SK-N-SH treated with all-trans-retinoic acid at 6 μM for 48 hours (cell line): ENCODE results near the gene CTTN.

Experiments
- ATAC-seq: fragments of 200-7000 bp; cut with Tn5 transposase; 3 replicates; pipeline ENCODE4 v1.9.1; 2020; ENCODE audit warnings: mild to moderate bottlenecking, moderate library complexity
- ARNTL ChIP-seq: fragments of 450-650 bp; formaldehyde crosslinking; IDR thresholded peaks from 2 replicates; pipeline ENCODE4 v1.5.0; 2020; ENCODE audit warnings: low read depth, mild to moderate bottlenecking, moderate library complexity, borderline replicate concordance
- BACH2 ChIP-seq: fragments of 250-450 bp; sonication (Bioruptor Pico); IDR thresholded peaks from 2 replicates; pipeline ENCODE4 v1.9.0; 2021; ENCODE audit warnings: mild to moderate bottlenecking, borderline replicate concordance
- CSDC2 ChIP-seq: fragments of 250-450 bp; sonication (Bioruptor Pico); IDR thresholded peaks from 2 replicates; pipeline ENCODE4 v1.5.0; 2020; ENCODE audit warnings: mild to moderate bottlenecking, moderate library complexity
- ESRRG ChIP-seq: fragments of 250-450 bp; sonication (Bioruptor Pico); IDR thresholded peaks from 2 replicates; pipeline ENCODE4 v1.6.1; 2021; ENCODE audit warnings: mild to moderate bottlenecking
- GLIS3 ChIP-seq: fragments of 250-450 bp; sonication (Bioruptor Pico); IDR thresholded peaks from 2 replicates; pipeline ENCODE4 v1.5.0; 2020; ENCODE audit warnings: mild to moderate bottlenecking, moderate library complexity
- OSR1 ChIP-seq: fragments of 250-450 bp; sonication (Bioruptor Pico); IDR thresholded peaks from 2 replicates; pipeline ENCODE4 v1.8.0; 2022; ENCODE audit warnings: moderate library complexity, mild to moderate bottlenecking, inconsistent platforms
- PPARA ChIP-seq: fragments of 250-450 bp; sonication (Bioruptor Pico); IDR thresholded peaks from 2 replicates; pipeline ENCODE4 v1.5.0; 2020; ENCODE audit warnings: mild to moderate bottlenecking, borderline replicate concordance
- RARB ChIP-seq: fragments of 250-450 bp; sonication (Bioruptor Pico); IDR thresholded peaks from 2 replicates; pipeline ENCODE4 v1.8.0; 2021; ENCODE audit warnings: mild to moderate bottlenecking, moderate library complexity
- SNAI2 ChIP-seq: fragments of 250-450 bp; sonication (Bioruptor Pico); IDR thresholded peaks from 2 replicates; pipeline ENCODE4 v1.5.0; 2020; ENCODE audit warnings: mild to moderate bottlenecking, moderate library complexity
- ZC3H10 ChIP-seq: fragments of 250-450 bp; sonication (Bioruptor Pico); IDR thresholded peaks from 2 replicates; pipeline ENCODE4 v1.5.1; 2021; ENCODE audit warnings: mild to moderate bottlenecking, moderate library complexity
- ZFP3 ChIP-seq: fragments of 250-450 bp; sonication (Bioruptor Pico); IDR thresholded peaks from 2 replicates; pipeline ENCODE4 v1.5.0; 2020; ENCODE audit warnings: mild to moderate bottlenecking, moderate library complexity
- ZFP30 ChIP-seq: fragments of 450-650 bp; formaldehyde crosslinking; IDR thresholded peaks from 2 replicates; pipeline ENCODE4 v1.5.0; 2022; ENCODE audit warnings: mild to moderate bottlenecking, moderate library complexity
- ZNF565 ChIP-seq: fragments of 450-650 bp; formaldehyde crosslinking; conservative IDR thresholded peaks from 2 replicates; pipeline ENCODE4 v1.5.0; 2020; ENCODE audit warnings: low read depth, mild to moderate bottlenecking, moderate library complexity
- ZNF8 ChIP-seq: fragments of 450-650 bp; formaldehyde crosslinking; IDR thresholded peaks from 2 replicates; pipeline ENCODE4 v1.5.0; 2020; ENCODE audit warnings: mild to moderate bottlenecking, moderate library complexity
- TF ChIP-seq, protein P1 (sequence below): fragments of 250-450 bp; sonication (Bioruptor Pico); IDR thresholded peaks from 2 replicates; pipeline ENCODE4 v1.8.0; 2020; ENCODE audit warnings: mild to moderate bottlenecking, moderate library complexity, borderline replicate concordance
- TF ChIP-seq, protein P2 (sequence below): fragments of 250-450 bp; sonication (Bioruptor Pico); IDR thresholded peaks from 2 replicates; pipeline ENCODE4 v1.5.1; 2020; ENCODE audit warnings: low read depth, mild to moderate bottlenecking, moderate library complexity
- TF ChIP-seq, protein P3 (sequence below): fragments of 250-450 bp; sonication (Bioruptor Pico); IDR thresholded peaks from 2 replicates; pipeline ENCODE4 v1.5.0; 2020; ENCODE audit warnings: mild to moderate bottlenecking, moderate library complexity
- TF ChIP-seq, protein P4 (sequence below): fragments of 250-450 bp; sonication (Bioruptor Pico); IDR thresholded peaks from 2 replicates; pipeline ENCODE4 v1.5.1; 2021; ENCODE audit warnings: mild to moderate bottlenecking, moderate library complexity
- TF ChIP-seq, protein P5 (sequence below): fragments of 250-450 bp; sonication (Bioruptor Pico); IDR thresholded peaks from 2 replicates; pipeline ENCODE4 v1.8.0; 2021; ENCODE audit warnings: low read depth, mild to moderate bottlenecking, moderate library complexity, borderline replicate concordance

Gene CTTN

DNA sequence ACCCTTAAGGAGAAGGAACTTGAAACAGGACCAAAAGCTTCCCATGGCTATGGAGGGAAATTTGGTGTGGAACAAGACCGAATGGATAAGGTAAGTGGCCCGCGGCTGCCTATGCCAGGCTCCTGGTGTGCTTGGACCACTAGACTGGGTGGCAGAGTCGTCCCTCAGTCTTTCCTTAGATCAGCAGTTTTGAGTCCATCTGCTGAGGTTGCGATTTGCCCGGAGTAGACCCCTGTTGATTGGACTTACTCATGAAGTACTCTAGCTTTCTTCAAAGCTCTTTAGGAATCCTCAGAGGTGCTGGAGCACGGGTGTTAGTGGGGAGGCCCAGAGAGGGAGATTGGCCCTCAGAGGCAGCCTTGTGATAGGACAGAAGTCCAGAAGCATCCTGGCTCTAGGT is 11.5 kb downstream of the CTTN start:
- ATAC-seq: no peak
- TF ChIP-seq, protein P1, sequence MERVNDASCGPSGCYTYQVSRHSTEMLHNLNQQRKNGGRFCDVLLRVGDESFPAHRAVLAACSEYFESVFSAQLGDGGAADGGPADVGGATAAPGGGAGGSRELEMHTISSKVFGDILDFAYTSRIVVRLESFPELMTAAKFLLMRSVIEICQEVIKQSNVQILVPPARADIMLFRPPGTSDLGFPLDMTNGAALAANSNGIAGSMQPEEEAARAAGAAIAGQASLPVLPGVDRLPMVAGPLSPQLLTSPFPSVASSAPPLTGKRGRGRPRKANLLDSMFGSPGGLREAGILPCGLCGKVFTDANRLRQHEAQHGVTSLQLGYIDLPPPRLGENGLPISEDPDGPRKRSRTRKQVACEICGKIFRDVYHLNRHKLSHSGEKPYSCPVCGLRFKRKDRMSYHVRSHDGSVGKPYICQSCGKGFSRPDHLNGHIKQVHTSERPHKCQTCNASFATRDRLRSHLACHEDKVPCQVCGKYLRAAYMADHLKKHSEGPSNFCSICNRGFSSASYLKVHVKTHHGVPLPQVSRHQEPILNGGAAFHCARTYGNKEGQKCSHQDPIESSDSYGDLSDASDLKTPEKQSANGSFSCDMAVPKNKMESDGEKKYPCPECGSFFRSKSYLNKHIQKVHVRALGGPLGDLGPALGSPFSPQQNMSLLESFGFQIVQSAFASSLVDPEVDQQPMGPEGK (CRISPR knock-in tag): no peak
- TF ChIP-seq ZNF8 (CRISPR knock-in tag): no peak
- no peak for TF ChIP-seq GLIS3 (CRISPR knock-in tag)
- TF ChIP-seq, all 23 proteins: peak for 0

DNA sequence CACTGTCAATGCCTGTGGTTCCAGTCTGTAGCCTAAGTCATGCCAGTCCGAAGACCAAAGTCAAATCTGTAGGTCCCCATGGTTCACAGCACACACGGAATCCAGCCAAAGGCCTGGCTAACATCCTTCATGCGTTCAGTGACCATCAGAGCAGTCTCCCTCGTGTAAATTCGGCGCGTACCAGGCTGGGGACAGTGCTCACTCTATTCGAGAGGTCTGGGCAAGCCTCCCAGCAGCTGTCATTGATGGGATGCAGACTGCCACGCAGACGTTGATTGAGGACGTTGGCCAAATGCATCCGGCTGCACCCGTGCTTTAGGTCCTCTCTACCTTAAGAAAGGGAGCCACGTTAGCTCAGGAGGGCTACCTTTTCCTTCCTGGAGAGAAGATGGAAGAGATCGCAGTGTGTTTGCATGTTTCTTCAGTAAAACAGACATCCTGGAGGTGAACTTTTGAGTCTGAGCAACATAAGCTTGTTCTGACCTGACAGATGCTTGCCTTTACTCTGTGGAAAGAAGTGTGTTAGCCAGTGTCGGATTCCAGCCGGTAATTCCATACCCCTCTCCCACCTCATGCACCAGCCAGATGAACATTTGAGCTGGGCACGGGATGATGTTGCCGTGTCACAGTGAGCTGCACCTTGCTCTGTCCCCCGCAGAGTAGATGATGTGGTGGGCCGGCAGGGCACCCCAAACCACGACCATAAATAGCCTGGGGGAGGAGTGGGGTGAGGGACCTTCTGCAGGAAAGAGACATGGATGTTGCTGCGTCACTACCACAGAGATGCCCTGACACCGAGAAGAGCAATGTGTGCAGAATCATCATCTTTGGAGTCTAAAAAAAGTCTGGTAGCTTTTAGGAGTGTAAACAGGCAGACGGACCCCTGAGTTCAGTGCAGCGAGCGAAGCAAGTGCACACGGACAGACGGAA is 12.2 kb downstream of the CTTN start:
- TF ChIP-seq SNAI2 (no peak), ARNTL (CRISPR knock-in tag) (no peak), ESRRG (CRISPR knock-in tag) (no peak), PPARA (CRISPR knock-in tag) (no peak), ZC3H10 (no peak), OSR1 (CRISPR knock-in tag) (no peak), CSDC2 (CRISPR knock-in tag) (no peak), ZNF565 (CRISPR knock-in tag) (no peak), GLIS3 (CRISPR knock-in tag) (no peak)
- TF ChIP-seq, protein P2, sequence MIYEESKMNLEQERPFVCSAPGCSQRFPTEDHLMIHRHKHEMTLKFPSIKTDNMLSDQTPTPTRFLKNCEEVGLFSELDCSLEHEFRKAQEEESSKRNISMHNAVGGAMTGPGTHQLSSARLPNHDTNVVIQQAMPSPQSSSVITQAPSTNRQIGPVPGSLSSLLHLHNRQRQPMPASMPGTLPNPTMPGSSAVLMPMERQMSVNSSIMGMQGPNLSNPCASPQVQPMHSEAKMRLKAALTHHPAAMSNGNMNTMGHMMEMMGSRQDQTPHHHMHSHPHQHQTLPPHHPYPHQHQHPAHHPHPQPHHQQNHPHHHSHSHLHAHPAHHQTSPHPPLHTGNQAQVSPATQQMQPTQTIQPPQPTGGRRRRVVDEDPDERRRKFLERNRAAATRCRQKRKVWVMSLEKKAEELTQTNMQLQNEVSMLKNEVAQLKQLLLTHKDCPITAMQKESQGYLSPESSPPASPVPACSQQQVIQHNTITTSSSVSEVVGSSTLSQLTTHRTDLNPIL (CRISPR knock-in tag): no peak
- TF ChIP-seq, protein P3, sequence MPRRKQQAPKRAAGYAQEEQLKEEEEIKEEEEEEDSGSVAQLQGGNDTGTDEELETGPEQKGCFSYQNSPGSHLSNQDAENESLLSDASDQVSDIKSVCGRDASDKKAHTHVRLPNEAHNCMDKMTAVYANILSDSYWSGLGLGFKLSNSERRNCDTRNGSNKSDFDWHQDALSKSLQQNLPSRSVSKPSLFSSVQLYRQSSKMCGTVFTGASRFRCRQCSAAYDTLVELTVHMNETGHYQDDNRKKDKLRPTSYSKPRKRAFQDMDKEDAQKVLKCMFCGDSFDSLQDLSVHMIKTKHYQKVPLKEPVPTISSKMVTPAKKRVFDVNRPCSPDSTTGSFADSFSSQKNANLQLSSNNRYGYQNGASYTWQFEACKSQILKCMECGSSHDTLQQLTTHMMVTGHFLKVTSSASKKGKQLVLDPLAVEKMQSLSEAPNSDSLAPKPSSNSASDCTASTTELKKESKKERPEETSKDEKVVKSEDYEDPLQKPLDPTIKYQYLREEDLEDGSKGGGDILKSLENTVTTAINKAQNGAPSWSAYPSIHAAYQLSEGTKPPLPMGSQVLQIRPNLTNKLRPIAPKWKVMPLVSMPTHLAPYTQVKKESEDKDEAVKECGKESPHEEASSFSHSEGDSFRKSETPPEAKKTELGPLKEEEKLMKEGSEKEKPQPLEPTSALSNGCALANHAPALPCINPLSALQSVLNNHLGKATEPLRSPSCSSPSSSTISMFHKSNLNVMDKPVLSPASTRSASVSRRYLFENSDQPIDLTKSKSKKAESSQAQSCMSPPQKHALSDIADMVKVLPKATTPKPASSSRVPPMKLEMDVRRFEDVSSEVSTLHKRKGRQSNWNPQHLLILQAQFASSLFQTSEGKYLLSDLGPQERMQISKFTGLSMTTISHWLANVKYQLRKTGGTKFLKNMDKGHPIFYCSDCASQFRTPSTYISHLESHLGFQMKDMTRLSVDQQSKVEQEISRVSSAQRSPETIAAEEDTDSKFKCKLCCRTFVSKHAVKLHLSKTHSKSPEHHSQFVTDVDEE (CRISPR knock-in tag): no peak
- TF ChIP-seq, protein P4, sequence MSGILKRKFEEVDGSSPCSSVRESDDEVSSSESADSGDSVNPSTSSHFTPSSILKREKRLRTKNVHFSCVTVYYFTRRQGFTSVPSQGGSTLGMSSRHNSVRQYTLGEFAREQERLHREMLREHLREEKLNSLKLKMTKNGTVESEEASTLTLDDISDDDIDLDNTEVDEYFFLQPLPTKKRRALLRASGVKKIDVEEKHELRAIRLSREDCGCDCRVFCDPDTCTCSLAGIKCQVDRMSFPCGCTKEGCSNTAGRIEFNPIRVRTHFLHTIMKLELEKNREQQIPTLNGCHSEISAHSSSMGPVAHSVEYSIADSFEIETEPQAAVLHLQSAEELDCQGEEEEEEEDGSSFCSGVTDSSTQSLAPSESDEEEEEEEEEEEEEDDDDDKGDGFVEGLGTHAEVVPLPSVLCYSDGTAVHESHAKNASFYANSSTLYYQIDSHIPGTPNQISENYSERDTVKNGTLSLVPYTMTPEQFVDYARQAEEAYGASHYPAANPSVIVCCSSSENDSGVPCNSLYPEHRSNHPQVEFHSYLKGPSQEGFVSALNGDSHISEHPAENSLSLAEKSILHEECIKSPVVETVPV (CRISPR knock-in tag): no peak
- TF ChIP-seq, all 23 proteins: peak for 0
- no peak for ATAC-seq

DNA sequence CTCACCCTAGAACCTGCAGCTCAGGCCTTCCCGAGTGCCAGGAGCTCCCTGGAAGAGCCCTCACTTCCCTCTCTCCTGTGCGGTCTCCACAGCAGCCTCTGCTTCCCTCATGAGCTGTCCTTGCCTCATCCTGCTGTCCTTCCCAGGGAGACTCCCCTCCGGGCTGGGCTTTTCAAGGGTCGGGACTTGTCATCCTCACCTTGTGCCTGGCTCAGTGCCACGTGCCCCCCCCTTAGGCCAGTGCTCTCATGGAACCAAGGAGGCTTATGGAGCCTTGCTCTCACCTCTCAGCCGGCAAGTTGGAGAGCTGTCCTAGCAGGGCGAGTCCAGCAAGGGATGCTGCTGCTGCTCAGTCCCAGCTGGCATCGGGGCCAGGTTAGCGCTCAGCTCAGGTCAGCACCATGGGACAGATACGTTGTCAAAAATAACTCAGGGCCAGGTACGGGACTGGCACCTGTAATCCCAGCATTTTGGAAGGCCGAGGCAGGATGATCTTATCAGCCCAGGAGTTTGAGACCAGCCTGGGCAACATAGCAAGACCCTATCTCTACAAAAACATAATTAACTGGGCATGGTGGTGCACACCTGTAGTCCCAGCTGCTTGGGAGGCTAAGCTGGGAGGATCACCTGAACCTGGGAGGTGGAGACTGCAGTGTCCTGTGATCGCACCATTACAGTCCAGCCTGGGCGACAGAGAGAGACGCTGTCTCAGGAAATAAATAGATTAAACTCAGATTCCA is 13.6 kb downstream of the CTTN start:
- no peak; the same call in 2 of the 3 replicates for ATAC-seq
- TF ChIP-seq ZFP3 (CRISPR knock-in tag) (no peak), BACH2 (CRISPR knock-in tag) (no peak), ZFP30 (CRISPR knock-in tag) (no peak), RARB (CRISPR knock-in tag) (no peak), GLIS3 (CRISPR knock-in tag) (no peak)
- TF ChIP-seq, protein P5, sequence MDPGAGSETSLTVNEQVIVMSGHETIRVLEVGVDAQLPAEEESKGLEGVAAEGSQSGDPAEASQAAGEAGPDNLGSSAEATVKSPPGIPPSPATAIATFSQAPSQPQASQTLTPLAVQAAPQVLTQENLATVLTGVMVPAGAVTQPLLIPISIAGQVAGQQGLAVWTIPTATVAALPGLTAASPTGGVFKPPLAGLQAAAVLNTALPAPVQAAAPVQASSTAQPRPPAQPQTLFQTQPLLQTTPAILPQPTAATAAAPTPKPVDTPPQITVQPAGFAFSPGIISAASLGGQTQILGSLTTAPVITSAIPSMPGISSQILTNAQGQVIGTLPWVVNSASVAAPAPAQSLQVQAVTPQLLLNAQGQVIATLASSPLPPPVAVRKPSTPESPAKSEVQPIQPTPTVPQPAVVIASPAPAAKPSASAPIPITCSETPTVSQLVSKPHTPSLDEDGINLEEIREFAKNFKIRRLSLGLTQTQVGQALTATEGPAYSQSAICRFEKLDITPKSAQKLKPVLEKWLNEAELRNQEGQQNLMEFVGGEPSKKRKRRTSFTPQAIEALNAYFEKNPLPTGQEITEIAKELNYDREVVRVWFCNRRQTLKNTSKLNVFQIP (CRISPR knock-in tag): no peak
- TF ChIP-seq, protein P4 (CRISPR knock-in tag): no peak
- TF ChIP-seq, protein P1 (CRISPR knock-in tag): no peak
- TF ChIP-seq, protein P2 (CRISPR knock-in tag): no peak
